Endothelial cell of umbilical vein (primary cell): ENCODE measurements around the gene DNAH3. TPM values are rescaled to one million over a fixed set of nuclear protein-coding genes. Genes with fewer than 3 reads are reported as not detected.

ENCODE experiments used
- BruUV-seq: library from RNA; stranded (reverse); fragments of 400-500 nt; replicated peaks from 2 replicates; lab custom pipeline; 2021; lab: Mats Ljungman, UMichigan
- CTCF ChIA-PET: fragments of 300-600, 350-600 bp; sonication (Branson Sonifier 250); formaldehyde crosslinking; loops from one replicate; lab custom pipeline; 2021; ENCODE audit warnings: antibody characterized with exemption, inconsistent platforms; lab: Charles Lee
- POLR2A ChIA-PET: fragments of 300-600, 350-600 bp; sonication (Branson Sonifier 250); formaldehyde crosslinking; loops from one replicate; lab custom pipeline; 2021; ENCODE audit warnings: antibody characterized with exemption, inconsistent platforms; lab: Charles Lee
- DNase-seq: peaks from one replicate; pipeline ENCODE4 v3.0.0-alpha.2; 2011; ENCODE audit warnings: low read depth, low spot score
- FAIRE-seq: peaks from 2 replicates; lab custom pipeline; 2011; peaks lifted over from hg19 to GRCh38; lab: Jason Lieb, UNC
- H2AFZ ChIP-seq: 2 replicates; pipeline ENCODE4 v1.6.0; 2012; ENCODE audit warnings: low read depth, low read length, control low read depth, inconsistent platforms
- H3K27ac ChIP-seq: 2 replicates; pipeline ENCODE4 v1.5.1; 2011; ENCODE audit warnings: low read depth, mild to moderate bottlenecking, control low read depth, low read length, moderate library complexity; ENCODE audit not compliant: insufficient read depth
- H3K27me3 ChIP-seq, 2 experiments: 2 replicates each; pipeline versions ENCODE4 v1.6.0 to v1.6.1; 2011; ENCODE audit warnings: low read length in 2 of 2, mixed read lengths in 1 of 2; ENCODE audit not compliant: control insufficient read depth in 2 of 2, insufficient read depth in 2 of 2
- H3K36me3 ChIP-seq, 2 experiments: 2 replicates in 1 of 2; 3 replicates in 1 of 2; pipeline ENCODE4 v1.5.1; 2011; ENCODE audit warnings: low read length in 2 of 2, mild to moderate bottlenecking in 1 of 2, moderate library complexity in 1 of 2; ENCODE audit not compliant: control insufficient read depth in 2 of 2, insufficient read depth in 2 of 2; ENCODE audit errors: extremely low read depth in 1 of 2
- H3K4me1 ChIP-seq: 3 replicates; pipeline ENCODE4 v1.5.1; 2011; ENCODE audit warnings: mild to moderate bottlenecking, low read length; ENCODE audit not compliant: control insufficient read depth, insufficient read depth; ENCODE audit errors: extremely low read depth
- H3K4me2 ChIP-seq: 2 replicates; pipeline ENCODE4 v1.6.1; 2011; ENCODE audit warnings: low read length, control low read depth, mixed read lengths; ENCODE audit not compliant: insufficient read depth
- H3K4me3 ChIP-seq, 3 experiments: fragments of 200-600 bp in 1 of 3; sonication (generic), shearing (Covaris generic) in 1 of 3; replicated peaks in 1 of 3; 2 replicates each; pipeline ENCODE4 v1.5.1; 2011 to 2016; ENCODE audit warnings: control low read depth in 3 of 3, low read length in 3 of 3, mild to moderate bottlenecking in 2 of 3, inconsistent platforms in 1 of 3, low read depth in 1 of 3, moderate library complexity in 1 of 3; ENCODE audit not compliant: insufficient read depth in 1 of 3
- H3K79me2 ChIP-seq: 2 replicates; pipeline ENCODE4 v1.6.0; 2012; ENCODE audit warnings: low read length, inconsistent platforms; ENCODE audit not compliant: control insufficient read depth, insufficient read depth
- H3K9ac ChIP-seq: replicated peaks from 2 replicates; pipeline ENCODE3; 2011; ENCODE audit warnings: low read length, control low read depth; ENCODE audit not compliant: insufficient read depth; ENCODE audit errors: extremely low read depth
- H3K9me1 ChIP-seq: replicated peaks from 3 replicates; pipeline ENCODE4 v1.6.0; 2011; ENCODE audit warnings: mild to moderate bottlenecking, low read length; ENCODE audit not compliant: control insufficient read depth, insufficient read depth; ENCODE audit errors: extremely low read depth
- H3K9me3 ChIP-seq: replicated peaks from 2 replicates; pipeline ENCODE4 v1.5.1; 2012; ENCODE audit warnings: low read length, inconsistent platforms; ENCODE audit not compliant: control insufficient read depth, insufficient read depth
- H4K20me1 ChIP-seq: replicated peaks from 2 replicates; pipeline ENCODE3; 2011; ENCODE audit warnings: mild to moderate bottlenecking, low read length; ENCODE audit not compliant: control insufficient read depth, insufficient read depth; ENCODE audit errors: extremely low read depth
- CTCF ChIP-seq, 2 donors: IDR thresholded peaks; 1 replicate in 1 of 2; 2 replicates in 1 of 2; pipeline ENCODE4 v1.5.1; 2011; ENCODE audit warnings: low read length in 2 of 2, mild to moderate bottlenecking in 2 of 2, moderate library complexity in 2 of 2, control low read depth in 1 of 2, inconsistent platforms in 1 of 2, low read depth in 1 of 2; ENCODE audit not compliant: insufficient read depth in 1 of 2; ENCODE audit errors: extremely low read depth in 1 of 2
- EZH2 ChIP-seq: IDR thresholded peaks from 2 replicates; pipeline ENCODE4 v1.6.1; 2012; ENCODE audit warnings: borderline replicate concordance, low read depth, mild to moderate bottlenecking, moderate library complexity, low read length, inconsistent platforms; ENCODE audit not compliant: severe bottlenecking
- FOS ChIP-seq: IDR thresholded peaks from 2 replicates; pipeline ENCODE4 v1.6.1; 2011; ENCODE audit warnings: mild to moderate bottlenecking, low read length, moderate library complexity, borderline replicate concordance; ENCODE audit not compliant: insufficient read depth
- GATA2 ChIP-seq: IDR thresholded peaks from 2 replicates; pipeline ENCODE4 v1.7.0; 2011; ENCODE audit warnings: low read depth, mild to moderate bottlenecking, moderate library complexity, mixed read lengths, low read length; ENCODE audit not compliant: insufficient read length, insufficient read depth
- JUN ChIP-seq: IDR thresholded peaks from 2 replicates; pipeline ENCODE4 v1.6.1; 2011; ENCODE audit warnings: borderline replicate concordance, low read depth; ENCODE audit not compliant: insufficient read length, insufficient read depth
- MAX ChIP-seq: IDR thresholded peaks from 2 replicates; pipeline ENCODE4 v1.6.1; 2011; ENCODE audit not compliant: insufficient read depth, insufficient read length
- MYC ChIP-seq: IDR thresholded peaks from one replicate; pipeline ENCODE4 v1.6.1; 2011; ENCODE audit warnings: mild to moderate bottlenecking, low read depth, low read length
- POLR2A ChIP-seq: IDR thresholded peaks from 2 replicates; pipeline ENCODE4 v1.6.1; 2012; ENCODE audit warnings: low read depth, mild to moderate bottlenecking, control low read depth, low read length
- dilution Hi-C: fragments of 300-500 bp; cut with MboI; formaldehyde crosslinking; loops from one replicate; pipeline ENCODE4 v1.15.0; 2019; ENCODE audit warnings: low sequenced_read_pairs; ENCODE audit not compliant: extremely low pct_ligation_motif_present
- intact Hi-C: fragments of 100-400 bp; cut with micrococcal nuclease; formaldehyde crosslinking; loops from one replicate; pipeline ENCODE4 v1.10.0; 2022
- polyA plus RNA-seq, 4 experiments: library from polyadenylated mRNA; depleted of rRNA in 3 of 4; stranded (reverse) in 3 of 4; unstranded in 1 of 4; fragments of >200 nt; gene quantifications; 2 replicates each; pipeline versions ENCODE4 v1.2.1 to v1.2.3, GENCODE V29; 2011 to 2012; ENCODE audit warnings: missing spikeins in 1 of 4
- total RNA-seq: library from RNA; stranded (reverse); gene quantifications from 2 replicates; pipeline ENCODE4 v1.2.3, GENCODE V29; 2021

Gene DNAH3
- total and polyA plus RNA-seq, 2 donors (not counting 3 experiments of a cell fraction or from before 2014, with no cell fraction given), result not detected

GRCh38 chr16:20901436-20902112, 249.1 kb downstream of the DNAH3 start:
- dilution Hi-C loops, result no loop called here
- Histone ChIP-seq H3K27ac (peak overlapping the region; percentile 100), H3K4me3 (peak overlapping the region; percentile 26 to 79 (median 76)), H3K79me2 (peaks cover 53% of the 10 kb centered on the region), H2AFZ (no peak overlapping the region), H3K36me3 (peaks cover 0 to 4% of the 10 kb centered on the region in 2 experiments), H3K9me3 (no peaks in the 10 kb centered on the region), H3K9me1 (no peaks in the 10 kb centered on the region), H3K4me2 (peak overlapping the region; percentile 86), H4K20me1 (no peaks in the 10 kb centered on the region), H3K9ac (peak overlapping the region; percentile 95), H3K4me1 (peaks cover 69% of the 10 kb centered on the region), H3K27me3 (no peaks in the 10 kb centered on the region)
- BruUV-seq, result no TSS peak
- CTCF ChIA-PET, result interaction anchor here (1.1 kb wide), 1 partner anchor 42 kb away, joined by 3 read pairs; no protein-coding TSS in a partner anchor
- no peak for TF ChIP-seq JUN
- TF ChIP-seq GATA2, result no peak
- peak; percentile 22 for TF ChIP-seq MYC
- no peak for TF ChIP-seq CTCF (IDR thresholded peaks at IDR 0.05; ENCODE audit: extremely low read depth in 1 of 2, insufficient read depth in 1 of 2, low read depth in 1 of 2, low read length in 2 of 2)
- peak; percentile 35 for TF ChIP-seq MAX
- no peak for TF ChIP-seq FOS
- no peak for TF ChIP-seq POLR2A
- no peak for TF ChIP-seq EZH2
- POLR2A ChIA-PET, result interaction anchor here (0.8 kb wide), 1 partner anchor 10 kb away, joined by 3 read pairs; no protein-coding TSS in a partner anchor
- intact Hi-C loops, result loop anchor here (2.0 to 5.0 kb wide), 5 partner anchors 94 to 1291 kb away; partner anchors contain the start of genes ERI2, REXO5 and THUMPD1
- DNase-seq, result peak; percentile 72
- no peak for FAIRE-seq
